GM18498 (cell line): Measurements from ENCODE around the gene C1orf232.

Experiments
- ATAC-seq: cut with Tn5 transposase; IDR thresholded peaks from one replicate; pipeline ENCODE4 v1.9.1; 2021; ENCODE audit warnings: mild to moderate bottlenecking, moderate library complexity; ENCODE audit not compliant: unreplicated experiment

C1orf232 gene

DNA sequence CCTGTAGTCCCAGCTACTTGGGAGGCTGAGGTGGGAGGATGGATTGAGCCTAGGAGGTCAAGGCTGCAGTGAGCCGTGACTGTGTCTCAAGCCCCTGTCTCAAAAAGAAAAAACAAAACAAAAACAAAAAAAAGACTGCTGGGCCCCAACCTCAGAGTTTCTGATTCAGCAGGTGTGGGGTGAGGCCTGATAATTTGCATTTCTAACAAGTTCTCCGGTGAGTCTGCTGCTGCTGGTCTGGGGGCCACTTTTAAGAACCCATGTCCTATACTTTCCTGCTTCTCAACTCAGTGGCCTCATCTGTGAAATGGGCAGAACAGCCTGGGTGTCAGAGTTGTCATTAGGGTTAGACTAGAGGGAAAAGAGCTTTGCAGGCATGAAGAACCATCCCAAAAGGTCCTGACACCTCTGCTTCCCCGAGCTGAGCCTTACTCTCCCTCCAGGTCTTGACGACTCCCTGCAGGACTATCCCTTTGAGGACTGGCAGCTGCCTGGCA is 11.3 kb upstream of the C1orf232 start:
- no peak for ATAC-seq

DNA sequence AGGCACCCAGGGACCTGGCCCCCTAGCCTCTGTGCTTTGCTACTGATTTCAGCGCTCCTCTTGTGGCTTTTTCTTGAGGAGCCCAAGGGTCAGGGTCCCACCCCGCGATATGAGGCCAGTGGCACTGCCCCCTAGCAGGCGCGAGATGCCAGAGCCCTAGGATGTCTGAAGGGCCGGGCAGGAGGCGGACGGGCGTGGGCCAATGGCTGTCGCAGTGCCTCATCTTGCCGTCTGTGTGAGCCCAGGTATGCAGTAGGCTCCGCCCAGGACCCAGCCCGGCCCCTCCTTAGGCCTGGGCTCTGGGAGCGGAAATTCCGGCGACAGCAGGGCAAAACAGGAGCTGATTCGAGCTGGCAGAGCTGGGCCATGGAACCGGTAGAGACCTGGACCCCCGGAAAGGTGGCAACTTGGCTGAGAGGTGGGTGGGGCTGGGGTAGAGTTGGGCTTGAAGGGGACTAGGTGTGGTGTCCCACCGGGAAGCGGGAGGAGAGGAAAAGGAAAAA is 8.5 kb upstream of the C1orf232 start, which contains the start of gene CNKSR1:
Gene CNKSR1 (plus strand): TSS at position 310 of the 503 bp plus-strand sequence. CDS start 57 bp downstream, at position 367.
- ATAC-seq, result no peak

DNA sequence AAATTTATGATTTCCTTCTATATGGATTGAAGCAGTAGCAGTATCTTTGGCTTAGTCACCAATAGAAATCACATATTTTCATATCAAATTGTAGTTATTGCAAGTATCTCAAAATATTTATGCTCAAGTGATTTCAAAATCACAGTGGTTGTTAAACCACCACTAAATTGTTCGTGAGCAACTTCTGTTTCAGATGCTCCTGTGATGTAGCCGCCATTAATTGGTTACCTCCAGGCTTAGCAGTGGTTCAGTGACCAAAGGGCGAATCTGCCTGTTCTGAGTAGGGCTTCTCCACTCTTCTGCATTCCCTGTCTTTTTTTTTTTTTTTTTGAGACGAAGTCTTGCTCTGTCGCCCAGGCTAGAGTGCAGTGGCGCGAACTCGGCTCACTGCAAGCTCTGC is 6.6 kb upstream of the C1orf232 start:
- ATAC-seq, result no peak

DNA sequence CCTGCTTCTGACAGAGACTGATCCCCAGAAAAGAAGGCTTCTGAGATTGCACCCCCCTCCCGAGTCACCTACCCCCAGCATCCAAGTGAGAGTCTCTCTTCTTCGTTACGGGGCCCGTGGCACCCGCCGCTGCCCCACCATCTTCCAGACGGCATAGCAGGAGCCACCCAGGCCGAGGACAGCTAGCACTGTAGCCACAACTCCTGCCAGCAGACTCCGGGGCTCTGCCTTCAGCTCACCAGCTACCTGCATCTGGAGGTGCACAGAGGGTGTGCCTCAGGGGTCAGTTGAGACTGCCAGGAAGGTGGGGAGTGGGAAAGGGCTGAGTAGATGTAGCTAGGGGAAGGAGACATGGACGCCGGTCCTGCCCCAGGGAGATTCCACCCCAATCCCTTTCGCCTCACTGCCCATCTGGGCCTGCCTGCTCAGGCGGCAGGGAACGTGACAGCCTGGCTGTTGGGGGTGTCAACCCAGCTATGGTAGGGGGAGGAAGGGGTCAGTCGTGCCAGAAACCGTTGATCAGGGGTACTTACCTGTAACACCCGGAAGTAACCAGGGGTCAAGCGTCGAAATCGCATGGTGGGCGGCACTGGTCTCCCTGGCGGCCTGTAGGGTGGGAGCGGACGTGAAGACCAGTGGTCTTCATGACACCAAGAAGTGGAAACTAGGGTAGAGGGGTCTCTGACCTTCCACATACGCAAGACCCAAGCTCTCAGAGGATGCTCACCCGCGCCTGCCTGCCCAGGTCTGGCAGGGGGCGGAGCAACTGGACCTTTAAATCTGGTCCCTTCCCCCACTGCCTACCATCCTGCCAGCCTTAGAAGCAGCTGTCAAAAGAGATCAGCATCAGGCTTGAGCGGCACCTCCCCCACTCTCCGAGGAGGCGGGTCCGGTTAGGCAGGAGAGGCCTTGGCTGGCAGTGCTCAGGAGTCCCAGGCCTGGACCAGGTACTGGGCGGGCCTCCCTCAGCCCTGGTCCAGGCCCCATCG is 2.6 kb upstream of the C1orf232 start, which contains the start of gene ZNF593OS:
Gene ZNF593OS (minus strand): TSS at position 749 of the 989 bp plus-strand sequence. CDS start 171 bp downstream, at position 578.
- no peak for ATAC-seq

DNA sequence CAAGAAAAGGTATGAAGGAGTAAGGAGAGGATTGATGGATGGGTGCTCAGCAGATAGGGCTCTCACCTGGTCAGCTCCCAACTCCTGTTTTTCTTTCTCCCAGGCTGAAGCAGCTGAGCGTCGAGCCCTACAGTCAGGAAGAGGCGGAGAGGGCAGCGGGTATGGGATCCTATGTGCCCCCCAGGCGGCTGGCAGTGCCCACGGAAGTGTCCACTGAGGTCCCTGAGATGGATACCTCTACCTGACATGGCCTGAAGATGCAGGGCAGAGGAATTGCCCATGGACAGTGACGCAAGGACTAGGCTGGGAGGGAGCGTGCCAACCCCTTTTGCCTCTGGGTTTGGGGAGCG is 1.7 kb upstream of the C1orf232 start:
- no peak for ATAC-seq

DNA sequence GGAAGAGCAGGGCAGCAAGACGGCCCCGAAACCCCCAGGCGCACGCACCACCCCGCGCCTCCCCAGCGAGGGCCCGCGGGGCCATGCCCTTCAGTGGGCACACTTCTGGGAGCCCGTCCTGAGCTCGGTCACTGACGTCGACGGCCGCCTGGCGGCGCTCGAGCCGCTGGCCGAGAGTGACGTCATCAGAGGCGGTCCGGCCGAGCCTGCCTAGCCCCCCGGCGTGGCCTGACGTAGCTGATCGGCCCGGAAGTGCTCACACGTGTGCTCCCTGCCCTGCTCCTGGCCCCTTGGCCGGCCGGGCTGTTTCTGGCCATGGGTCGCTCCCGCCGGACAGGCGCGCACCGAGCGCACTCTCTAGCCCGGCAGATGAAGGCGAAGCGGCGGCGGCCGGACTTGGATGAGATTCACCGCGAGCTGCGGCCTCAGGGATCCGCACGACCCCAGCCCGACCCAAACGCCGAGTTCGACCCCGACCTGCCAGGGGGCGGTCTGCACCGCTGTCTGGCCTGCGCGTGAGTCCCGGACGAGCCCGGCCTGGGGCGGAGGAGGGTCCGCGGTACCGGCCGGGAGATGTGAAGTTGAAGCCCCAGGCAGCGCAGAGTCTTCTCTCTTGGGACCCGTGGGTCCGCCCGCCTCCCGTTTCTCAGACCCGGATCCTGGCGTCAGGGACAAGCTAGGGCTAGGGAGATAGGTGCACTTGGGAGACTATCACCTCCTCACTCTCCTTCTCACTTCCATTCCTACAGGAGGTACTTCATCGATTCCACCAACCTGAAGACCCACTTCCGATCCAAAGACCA is 1.1 kb upstream of the C1orf232 start, which contains the start of gene ZNF593:
Gene ZNF593 (plus strand): TSS at position 240 of the 803 bp plus-strand sequence. CDS start 76 bp downstream, at position 316.
- peak; percentile 95 for ATAC-seq

DNA sequence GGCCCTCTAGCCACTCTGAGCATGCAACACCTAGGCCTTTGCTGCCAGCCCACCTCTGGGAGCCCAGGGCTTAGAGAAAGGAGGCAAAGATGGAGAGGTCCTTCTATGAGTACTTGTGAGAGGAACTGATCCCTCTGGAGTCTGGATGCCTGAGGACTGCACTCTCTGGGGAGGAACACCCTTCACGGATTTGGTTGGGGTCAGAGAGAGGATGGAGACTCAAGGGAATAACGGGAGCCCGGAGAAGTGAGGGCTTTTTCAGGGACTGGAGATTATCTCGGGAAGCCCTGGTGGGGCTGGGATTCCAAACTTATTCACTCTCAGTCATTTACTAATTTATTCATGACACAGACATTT is 413 bp upstream of the C1orf232 start:
- ATAC-seq, result no peak

DNA sequence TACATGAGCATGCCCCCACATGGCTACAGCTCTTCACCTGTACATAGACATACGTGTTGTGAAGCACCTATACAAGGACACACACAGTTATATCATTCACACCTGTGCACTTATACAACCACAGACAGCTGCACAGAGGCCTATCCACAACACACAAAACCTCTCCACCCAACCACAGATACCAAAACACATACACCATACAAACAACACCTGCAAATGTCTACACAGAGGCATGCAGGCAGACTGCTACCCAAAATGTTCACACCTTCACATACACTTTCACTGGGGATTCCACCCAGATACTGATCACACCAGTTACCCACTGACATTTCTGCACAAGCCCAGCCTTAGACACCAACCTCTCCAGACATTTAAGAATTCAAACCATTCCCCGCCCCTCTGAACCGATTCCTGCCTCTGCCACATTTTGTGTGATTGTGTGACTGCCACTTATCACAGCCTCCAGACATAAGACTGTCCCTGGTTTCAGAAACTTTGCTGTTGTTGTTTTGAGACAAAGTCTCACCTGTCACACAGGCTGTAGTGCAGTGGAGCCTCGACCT is 2.0 kb downstream of the C1orf232 start:
- no peak for ATAC-seq

DNA sequence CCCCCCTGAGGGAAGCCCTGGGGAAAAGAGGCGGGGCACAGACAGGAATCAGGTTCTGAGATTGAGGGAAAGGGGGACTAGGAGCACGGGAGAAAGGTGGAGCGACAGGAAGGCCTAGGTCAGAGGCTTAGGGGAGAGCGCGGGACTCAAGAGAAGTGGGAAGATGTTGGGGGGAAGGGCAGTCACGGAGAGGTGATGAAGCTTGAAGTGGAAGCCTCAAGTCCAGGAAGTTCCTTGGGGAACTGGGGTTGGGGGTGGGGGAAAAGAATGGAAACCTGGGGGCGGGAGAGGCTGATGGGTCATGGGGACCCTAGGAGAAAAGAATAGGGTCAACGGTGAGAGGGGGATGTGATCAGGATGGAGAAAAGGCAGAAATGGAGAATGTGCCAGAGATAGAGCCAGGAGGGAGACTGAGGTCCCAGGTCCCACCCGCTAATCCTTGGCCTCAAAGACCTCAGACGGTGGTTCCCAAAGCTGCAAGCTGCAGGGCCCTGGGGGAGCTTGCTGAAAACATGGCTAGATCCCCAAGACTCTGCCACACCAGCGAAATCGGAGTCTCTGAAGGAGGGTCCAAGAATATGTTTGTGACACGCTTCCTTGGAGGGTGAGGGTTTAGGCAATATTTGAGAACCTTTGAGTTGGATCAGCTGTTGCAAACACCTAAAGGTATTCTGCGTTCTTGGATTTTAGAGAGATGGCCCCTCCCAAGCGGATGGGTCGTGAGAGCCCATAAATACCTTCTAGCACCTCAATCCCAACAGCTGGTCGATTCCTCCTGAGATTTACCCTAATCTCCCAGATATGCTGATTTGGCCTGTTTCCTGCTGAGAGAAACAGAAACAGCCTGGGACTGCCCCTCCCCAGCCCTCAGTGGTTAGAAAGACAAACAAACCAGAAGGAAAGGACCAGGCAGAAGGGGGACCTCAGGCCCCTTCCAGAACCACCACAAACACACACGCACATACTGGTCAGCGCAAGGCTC is 3.6 kb downstream of the C1orf232 start:
- no peak for ATAC-seq

DNA sequence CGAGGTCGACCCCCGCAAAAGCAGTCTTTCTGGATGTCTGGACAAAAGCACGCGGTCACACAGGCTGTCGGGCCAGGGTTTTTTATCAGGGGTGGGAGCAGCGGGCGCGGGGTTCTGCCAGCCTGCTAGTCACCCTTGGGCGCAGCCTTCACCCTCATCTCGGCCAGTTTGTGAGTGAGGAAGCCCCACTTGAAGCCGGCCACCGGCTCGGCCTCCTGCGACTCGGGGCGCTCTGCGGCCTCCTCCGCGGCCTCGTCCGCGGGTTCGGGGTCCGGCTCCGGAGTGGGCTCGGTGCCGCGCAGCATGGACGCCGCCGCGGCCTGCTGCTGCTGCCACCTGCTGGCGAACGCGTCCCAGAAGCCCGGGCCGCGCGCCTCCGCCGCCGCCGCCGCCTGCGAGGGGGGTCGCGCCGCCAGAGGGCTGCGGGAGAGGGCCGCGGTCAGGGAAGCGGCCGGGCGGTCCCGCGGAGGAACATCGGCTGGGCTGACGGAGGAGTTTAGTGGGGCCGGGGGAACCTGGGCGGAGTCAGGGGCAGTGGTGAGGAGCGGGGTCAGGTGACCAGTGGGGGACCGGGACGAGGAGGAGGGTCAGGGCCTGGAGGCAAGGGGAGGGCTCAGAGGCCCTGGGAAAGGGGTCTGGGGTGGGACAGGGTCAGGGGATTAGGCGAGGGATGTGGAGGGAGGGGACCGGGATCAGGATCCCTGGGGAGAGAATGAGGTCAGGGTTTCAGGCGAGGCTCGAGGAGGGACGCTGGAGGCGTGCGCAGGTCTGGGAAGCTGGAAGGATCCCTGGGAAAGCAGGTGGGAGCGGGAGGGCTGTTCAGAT is 4.5 kb downstream of the C1orf232 start:
- ATAC-seq, result no peak

DNA sequence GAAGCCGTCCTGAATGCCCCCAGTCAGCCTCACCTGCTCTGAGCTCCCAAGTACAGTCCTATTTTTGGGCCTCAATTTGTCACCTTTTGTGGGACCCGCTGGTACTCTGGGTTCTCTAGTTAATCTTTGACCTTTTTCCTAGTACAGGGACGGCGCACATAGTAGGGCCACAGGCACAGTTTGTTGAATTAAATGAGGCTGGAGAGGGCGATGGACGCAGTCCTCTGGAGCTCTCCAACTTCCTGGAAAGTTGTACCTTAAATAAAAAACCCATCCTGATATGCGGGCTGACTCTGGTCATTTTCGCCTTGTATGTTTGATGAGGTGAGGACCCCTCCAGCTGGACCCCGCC is 5.1 kb downstream of the C1orf232 start:
- ATAC-seq, result no peak

DNA sequence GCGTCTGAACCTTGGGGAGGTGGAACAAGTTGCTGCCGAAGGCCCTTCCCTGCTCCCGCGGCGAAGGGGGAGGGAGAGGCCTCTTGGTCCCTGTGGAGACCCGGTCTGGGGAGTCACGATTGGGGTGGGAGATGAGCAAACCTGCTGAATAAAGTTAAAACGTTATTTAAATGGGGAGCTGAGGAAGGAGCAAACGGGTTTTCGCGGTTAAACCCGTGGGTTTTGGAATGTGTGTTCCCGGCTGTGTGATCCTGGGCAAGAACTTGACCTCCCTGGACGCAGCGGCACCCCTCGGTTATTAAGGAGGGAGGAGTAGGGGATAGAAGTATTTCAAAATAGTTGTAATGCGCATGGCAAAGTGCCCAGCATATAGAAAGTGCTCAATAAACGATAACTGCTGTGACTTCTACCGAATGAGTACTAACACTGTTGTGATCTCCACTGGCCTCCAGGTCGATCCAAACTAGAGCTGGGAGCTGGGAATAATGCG is 6.5 kb downstream of the C1orf232 start:
- no peak for ATAC-seq

DNA sequence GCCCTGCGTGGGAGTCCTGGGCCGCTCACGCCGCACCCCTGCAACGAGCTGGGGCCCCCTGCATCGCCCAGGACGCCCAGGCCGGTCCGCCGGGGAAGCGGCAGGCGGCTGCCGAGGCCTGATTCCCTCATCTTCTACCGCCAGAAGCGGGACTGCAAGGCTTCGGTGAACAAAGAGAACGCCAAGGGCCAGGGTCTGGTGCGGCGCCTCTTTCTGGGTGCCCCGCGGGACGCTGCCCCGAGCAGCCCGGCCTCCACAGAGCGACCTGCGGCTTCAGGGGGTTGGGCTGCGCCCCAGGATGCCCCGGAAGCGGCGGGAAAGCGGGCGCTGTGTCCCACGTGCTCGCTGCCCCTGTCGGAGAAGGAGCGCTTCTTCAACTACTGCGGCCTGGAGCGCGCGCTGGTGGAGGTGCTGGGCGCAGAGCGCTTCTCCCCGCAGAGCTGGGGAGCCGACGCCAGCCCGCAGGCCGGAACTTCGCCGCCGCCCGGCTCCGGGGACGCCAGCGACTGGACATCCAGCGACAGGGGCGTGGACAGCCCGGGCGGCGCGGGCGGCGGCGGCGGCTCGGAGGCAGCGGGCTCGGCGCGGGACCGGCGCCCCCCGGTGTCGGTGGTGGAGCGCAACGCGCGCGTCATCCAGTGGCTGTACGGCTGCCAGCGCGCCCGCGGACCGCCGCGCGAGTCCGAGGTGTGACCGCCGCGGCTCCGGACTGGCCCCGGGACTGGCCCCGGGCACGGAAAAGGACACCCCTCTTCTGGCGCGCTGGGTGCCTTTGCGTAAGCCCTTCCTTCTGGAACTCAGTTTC is 7.1 kb downstream of the C1orf232 start:
- ATAC-seq, result no peak

DNA sequence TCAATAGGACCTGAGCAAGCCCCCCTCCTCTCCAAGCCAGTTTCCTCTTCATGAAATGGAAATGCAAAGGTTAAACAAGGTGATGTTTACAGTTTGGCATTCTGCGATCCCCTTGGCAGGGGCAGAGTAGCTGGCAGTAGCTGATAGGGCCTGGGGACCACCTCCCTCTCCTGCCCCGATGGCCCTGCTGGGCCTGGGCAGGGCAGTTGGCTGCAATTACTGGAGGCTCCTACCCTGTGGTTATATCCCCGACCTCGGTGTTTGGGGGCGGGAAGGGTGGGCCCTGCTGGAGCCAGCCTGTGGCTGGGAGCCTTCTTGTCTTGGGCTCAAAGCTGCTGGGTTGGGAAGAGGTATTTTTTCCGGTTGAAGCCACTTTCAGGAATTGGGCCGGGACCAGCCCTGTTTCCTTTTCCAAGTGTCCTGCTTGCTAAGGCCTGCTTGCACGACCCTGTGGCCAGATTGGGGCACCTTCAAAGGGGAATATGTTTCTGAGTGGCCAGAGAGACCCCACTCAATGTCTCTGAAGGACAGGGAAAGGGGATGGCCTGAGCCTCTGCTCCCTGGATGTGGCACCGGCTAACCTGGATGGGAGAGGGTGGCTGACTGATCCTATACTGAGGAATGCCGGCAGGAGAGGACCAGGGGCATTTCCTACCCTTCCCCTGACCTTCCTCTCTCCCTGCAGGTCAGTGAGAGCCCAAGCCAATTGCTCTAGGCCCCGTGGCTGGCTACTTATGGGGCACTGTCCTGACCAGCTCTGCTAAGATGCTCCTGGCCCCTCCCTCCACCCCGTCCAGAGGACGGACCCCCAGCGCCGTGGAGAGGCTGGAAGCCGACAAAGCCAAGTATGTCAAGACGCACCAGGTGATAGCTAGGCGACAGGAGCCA is 8.0 kb downstream of the C1orf232 start:
- no peak for ATAC-seq

DNA sequence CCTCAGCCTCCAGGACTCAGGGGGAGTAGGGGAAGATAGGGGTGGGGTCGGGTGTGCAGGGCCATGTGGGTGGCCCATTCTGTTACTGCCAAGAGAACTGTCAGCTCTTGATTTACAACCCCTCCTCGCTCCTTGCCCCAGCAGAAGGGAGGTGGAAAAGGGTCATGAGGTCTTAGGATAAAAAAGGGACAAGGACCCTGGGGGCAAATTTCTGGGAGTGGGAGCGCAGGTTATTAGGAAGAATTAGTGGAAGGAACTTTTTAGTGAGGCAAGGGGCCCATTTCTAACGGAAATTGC is 9.1 kb downstream of the C1orf232 start:
- no peak for ATAC-seq

DNA sequence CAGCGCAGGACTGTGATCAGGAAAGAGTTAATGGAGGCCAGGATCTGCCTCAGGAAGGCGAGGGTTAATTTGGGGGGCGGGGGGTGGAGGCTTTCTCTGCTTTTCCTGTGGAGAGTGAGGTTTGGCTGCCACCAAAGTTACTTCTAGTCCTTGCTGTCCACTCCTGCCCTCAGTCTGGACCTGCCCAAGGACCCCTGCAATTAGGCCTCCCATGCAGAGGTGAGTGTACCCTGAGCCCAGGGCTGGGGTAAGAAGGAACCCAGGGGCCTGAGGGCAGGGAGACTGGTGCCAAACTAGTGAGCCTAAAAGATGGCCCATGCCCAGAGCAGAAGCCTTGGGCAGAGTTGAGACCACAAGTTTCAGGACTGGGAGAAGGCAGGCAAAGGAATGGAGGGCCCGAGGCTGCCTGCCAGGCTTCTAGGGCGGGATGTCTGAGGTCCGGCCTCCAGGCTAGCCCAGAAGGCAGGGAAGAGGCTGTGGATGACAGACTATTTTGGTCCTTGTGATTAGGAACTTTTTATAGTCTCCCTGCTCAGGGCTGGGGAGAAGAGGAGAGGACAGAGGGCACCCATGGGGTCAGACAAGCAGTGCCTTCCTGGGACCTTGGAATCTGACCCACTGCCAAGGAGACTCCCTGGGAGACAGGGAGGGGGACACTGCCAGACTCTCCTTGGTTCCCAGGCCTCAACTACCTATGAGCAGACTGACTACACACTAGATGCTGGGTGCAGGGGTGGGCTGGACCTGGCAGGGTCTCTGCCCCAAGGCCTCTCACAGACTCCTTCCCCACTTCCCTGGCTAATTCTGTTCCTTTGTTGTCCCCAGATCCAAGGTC is 9.6 kb downstream of the C1orf232 start, which contains the start of gene FAM110D:
Gene FAM110D (plus strand): TSS at position 172 of the 835 bp plus-strand sequence. CDS start 2,213 bp downstream, outside the sequence.
- no peak for ATAC-seq
